Aorta (tissue), 5 donors: Measurements from ENCODE around the gene CDH19. TPM values are rescaled to one million over a fixed set of nuclear protein-coding genes. Genes with fewer than 3 reads are reported as not detected.

Source experiments
- ATAC-seq: fragments of 200-7000 bp; cut with Tn5 transposase; one replicate; pipeline ENCODE4 v1.9.1; 2022; ENCODE audit warnings: moderate library complexity; ENCODE audit not compliant: low FRiP score
- DNase-seq, 2 donors: peaks; one replicate each; pipeline ENCODE4 v3.0.0-alpha.2; 2020
- H3K27ac ChIP-seq, 2 donors: one replicate each; pipeline ENCODE4 v1.5.1; 2013; ENCODE audit warnings: low read length in 2 of 2, mild to moderate bottlenecking in 2 of 2, moderate library complexity in 2 of 2, control low read depth in 1 of 2, inconsistent platforms in 1 of 2, low read depth in 1 of 2
- H3K27me3 ChIP-seq, 2 donors: one replicate each; pipeline ENCODE4 v1.6.1; 2013; ENCODE audit warnings: control low read depth in 1 of 2, low read length in 1 of 2, mild to moderate bottlenecking in 1 of 2, moderate library complexity in 1 of 2; ENCODE audit not compliant: insufficient read depth in 2 of 2, control insufficient read depth in 1 of 2
- H3K36me3 ChIP-seq, 2 donors: one replicate each; pipeline ENCODE4 v1.6.1; 2013; ENCODE audit warnings: control low read depth in 1 of 2, low read length in 1 of 2, mild to moderate bottlenecking in 1 of 2; ENCODE audit not compliant: insufficient read depth in 2 of 2, control insufficient read depth in 1 of 2
- H3K4me1 ChIP-seq, 2 donors: one replicate each; pipeline ENCODE4 v1.6.1; 2013; ENCODE audit warnings: low read length in 2 of 2, control low read depth in 1 of 2, mild to moderate bottlenecking in 1 of 2, moderate library complexity in 1 of 2; ENCODE audit not compliant: insufficient read depth in 2 of 2, control insufficient read depth in 1 of 2
- H3K4me3 ChIP-seq, 2 donors: one replicate each; pipeline ENCODE4 v1.5.1; 2013; ENCODE audit warnings: low read length in 2 of 2, control low read depth in 1 of 2, mild to moderate bottlenecking in 1 of 2
- H3K9me3 ChIP-seq: one replicate; pipeline ENCODE4 v1.6.1; 2013; ENCODE audit warnings: mild to moderate bottlenecking, low read length; ENCODE audit not compliant: control insufficient read depth
- WGBS, 2 donors: extraction: QIAGEN DNeasy Blood & Tissue Kit; methylation state at CpG; one replicate each; pipeline ENCODE4 v1.1.7; 2013; 5-methylcytosine and 5-hydroxymethylcytosine counted together
- intact Hi-C, 2 donors: fragments of 100-400 bp; cut with DNase I; formaldehyde crosslinking; loops; one replicate each; pipeline versions ENCODE4 v1.14.2 to v1.15.0; 2022
- long read RNA-seq, 2 donors: library from polyadenylated mRNA; unstranded; transcript quantifications; one replicate each; pipeline ENCODE4 v2.0.0, GENCODE V29; 2020 to 2021
- polyA plus RNA-seq, 2 donors: library from polyadenylated mRNA; stranded (reverse); fragments of 200-250 nt; gene quantifications; one replicate each; pipeline ENCODE4 v1.2.3, GENCODE V29; 2013
- total RNA-seq, 2 donors: library from RNA; stranded (reverse); fragmentation: NEBNext Ultra II Directional; extraction: Animal tissue kit (Norgen Biotek cat#: 25700); gene quantifications; one replicate each; pipeline ENCODE4 v1.2.1, GENCODE V29; 2021
- donor health status: healthy with polysubstance abuse.
- donor health status: Bipolar disorder and iron deficiency.
- donor health status: DM: no; HTN: no; CAD: no.
- donor health status: DM: no; HTN: no; CAD: no.
- donor health status: DM: yes; HTN: yes; CAD: no.

CDH19 gene, protein sequence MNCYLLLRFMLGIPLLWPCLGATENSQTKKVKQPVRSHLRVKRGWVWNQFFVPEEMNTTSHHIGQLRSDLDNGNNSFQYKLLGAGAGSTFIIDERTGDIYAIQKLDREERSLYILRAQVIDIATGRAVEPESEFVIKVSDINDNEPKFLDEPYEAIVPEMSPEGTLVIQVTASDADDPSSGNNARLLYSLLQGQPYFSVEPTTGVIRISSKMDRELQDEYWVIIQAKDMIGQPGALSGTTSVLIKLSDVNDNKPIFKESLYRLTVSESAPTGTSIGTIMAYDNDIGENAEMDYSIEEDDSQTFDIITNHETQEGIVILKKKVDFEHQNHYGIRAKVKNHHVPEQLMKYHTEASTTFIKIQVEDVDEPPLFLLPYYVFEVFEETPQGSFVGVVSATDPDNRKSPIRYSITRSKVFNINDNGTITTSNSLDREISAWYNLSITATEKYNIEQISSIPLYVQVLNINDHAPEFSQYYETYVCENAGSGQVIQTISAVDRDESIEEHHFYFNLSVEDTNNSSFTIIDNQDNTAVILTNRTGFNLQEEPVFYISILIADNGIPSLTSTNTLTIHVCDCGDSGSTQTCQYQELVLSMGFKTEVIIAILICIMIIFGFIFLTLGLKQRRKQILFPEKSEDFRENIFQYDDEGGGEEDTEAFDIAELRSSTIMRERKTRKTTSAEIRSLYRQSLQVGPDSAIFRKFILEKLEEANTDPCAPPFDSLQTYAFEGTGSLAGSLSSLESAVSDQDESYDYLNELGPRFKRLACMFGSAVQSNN
- total RNA-seq (1 to 10 TPM; 7.8 to 9.6 TPM), polyA plus RNA-seq (under 1 TPM; 0.38 to 0.97 TPM)
- long read RNA-seq, donor 1, full-length matches to known transcripts: 9 of 21 reads
- long read RNA-seq, donor 1, partial matches to known transcripts: 4 of 21 reads
- long read RNA-seq, donor 1, other reads (novel, unspliced or antisense): 8 of 21 reads
- long read RNA-seq, donor 2, full-length matches to known transcripts: 2 of 8 reads
- long read RNA-seq, donor 2, partial matches to known transcripts: 1 of 8 reads
- long read RNA-seq, donor 2, other reads (novel, unspliced or antisense): 5 of 8 reads

DNA sequence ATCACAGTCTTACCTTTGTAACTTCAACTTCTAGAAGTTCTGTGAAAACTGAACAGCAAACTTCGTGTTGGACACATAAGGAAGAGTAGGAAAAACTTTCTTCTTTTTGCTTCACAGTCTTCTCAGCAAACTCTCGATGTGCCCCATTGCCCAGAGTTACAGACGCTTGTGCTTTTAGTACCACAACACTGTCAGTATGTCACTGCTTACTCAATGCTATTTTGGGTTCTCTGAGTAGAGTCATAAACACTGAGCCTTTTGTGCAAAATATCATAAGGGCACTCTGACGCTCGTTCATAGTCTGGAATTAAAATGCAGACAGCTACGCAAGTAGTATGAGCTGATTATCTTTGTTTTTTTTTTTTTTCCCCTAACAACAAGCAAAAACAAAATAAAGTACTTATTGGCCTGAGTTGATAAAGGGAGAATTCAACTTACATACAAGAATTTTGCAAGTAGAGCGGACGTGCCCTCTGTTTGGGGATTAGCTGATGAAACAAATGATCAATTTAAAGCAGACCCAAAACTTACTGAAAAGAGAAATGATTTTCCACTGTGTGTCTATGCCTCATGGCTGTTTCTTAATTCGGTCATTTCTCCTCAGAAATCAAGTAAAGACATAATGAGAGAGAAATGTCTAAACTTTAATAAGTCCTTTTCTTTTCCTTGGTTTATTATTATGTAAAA lies at the start of gene CDH19:
TSS of gene CDH19 (minus strand) at position 150 of the 687 bp plus-strand sequence. CDS start 31,886 bp downstream, outside the sequence.
- Histone ChIP-seq H3K27ac (no peak within 1 kb of the TSS), H3K4me3 (no peak within 1 kb of the TSS), H3K4me1 (no peaks in the 10 kb centered on the region), H3K27me3 (no peaks in the 10 kb centered on the region), H3K36me3 (no peaks in the 10 kb centered on the region), H3K9me3 (no peaks in the 10 kb centered on the region)
- WGBS, 2 donors: 23 to 24% methylated on average over 9 of the region's 9 CpGs
- no peak for DNase-seq
- ATAC-seq: no peak
- intact Hi-C loops: no loop called here

- no peak for ATAC-seq
- WGBS, 2 donors: 71 to 88% methylated on average over 1 of the region's 1 CpG
- Histone ChIP-seq H3K27ac (no peak overlapping the region), H3K9me3 (no peaks in the 10 kb centered on the region), H3K27me3 (no peaks in the 10 kb centered on the region), H3K36me3 (no peaks in the 10 kb centered on the region), H3K4me1 (no peaks in the 10 kb centered on the region), H3K4me3 (no peak overlapping the region)
- intact Hi-C loops: no loop called here
- DNase-seq: no peak
These were observed 43.8 kb upstream of the CDH19 start for GRCh38 chr18:66647671-66648070.

GRCh38 chr18:66646609-66647008 lies 42.7 kb upstream of the CDH19 start:
- no peak for ATAC-seq
- Histone ChIP-seq H3K36me3 (no peaks in the 10 kb centered on the region), H3K4me3 (no peak overlapping the region), H3K27ac (no peak overlapping the region), H3K4me1 (no peaks in the 10 kb centered on the region), H3K9me3 (no peaks in the 10 kb centered on the region), H3K27me3 (no peaks in the 10 kb centered on the region)
- no peak for DNase-seq
- intact Hi-C loops: no loop called here
- 91 to 96% methylated on average over 2 of the region's 2 CpGs for WGBS, 2 donors

DNA sequence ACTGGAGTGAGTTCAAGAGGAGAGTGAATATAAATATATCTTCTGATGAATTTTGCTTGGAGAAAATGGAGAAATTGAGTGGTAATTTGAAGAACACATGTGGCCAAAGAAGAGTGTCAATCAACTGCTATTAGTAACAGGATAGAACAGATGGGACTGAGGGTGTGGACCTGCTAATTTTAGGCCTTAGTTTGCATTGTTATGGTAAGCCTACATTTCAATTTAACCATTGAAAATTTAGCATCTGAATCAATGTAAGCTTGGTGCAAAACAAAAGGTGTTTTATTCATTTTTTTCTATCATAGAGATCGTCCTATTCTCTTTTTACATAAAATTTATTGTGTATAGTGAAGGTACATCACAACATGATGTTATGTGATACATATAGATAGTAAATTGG lies 42.1 kb upstream of the CDH19 start:
- Histone ChIP-seq H3K27me3 (no peaks in the 10 kb centered on the region), H3K4me3 (no peak overlapping the region), H3K9me3 (no peaks in the 10 kb centered on the region), H3K4me1 (no peaks in the 10 kb centered on the region), H3K27ac (no peak overlapping the region), H3K36me3 (no peaks in the 10 kb centered on the region)
- intact Hi-C loops: no loop called here
- 43 to 62% methylated on average over 1 of the region's 1 CpG for WGBS, 2 donors
- no peak for DNase-seq
- ATAC-seq: no peak

DNA sequence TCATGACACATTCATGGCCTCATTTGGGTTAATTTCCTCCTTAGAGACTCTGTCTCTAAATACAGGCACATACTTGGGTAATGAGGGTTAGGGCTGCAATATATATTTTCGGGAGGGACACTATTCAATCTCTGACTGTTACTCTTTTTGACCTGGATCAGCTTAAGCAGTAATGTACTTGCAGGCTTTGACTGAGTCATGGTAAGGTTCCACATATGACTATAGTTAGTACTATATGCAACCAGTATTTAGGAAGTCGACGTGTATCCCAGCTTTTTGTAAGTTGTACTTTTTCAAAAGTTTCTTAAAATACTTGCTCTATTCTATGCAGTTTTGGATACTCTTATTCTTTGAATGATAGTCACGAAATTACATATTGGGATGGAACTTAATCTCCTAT lies 37.2 kb upstream of the CDH19 start:
- H3K36me3 ChIP-seq: no peaks in the 10 kb centered on the region
- no peak overlapping the region for H3K27ac ChIP-seq
- ATAC-seq (no peak), DNase-seq (no peak)
- no peaks in the 10 kb centered on the region for H3K9me3 ChIP-seq
- no peak overlapping the region for H3K4me3 ChIP-seq
- WGBS, 2 donors: 73 to 76% methylated on average over 4 of the region's 4 CpGs
- no peaks in the 10 kb centered on the region for H3K27me3 ChIP-seq
- no peaks in the 10 kb centered on the region for H3K4me1 ChIP-seq
- intact Hi-C loops: no loop called here

DNA sequence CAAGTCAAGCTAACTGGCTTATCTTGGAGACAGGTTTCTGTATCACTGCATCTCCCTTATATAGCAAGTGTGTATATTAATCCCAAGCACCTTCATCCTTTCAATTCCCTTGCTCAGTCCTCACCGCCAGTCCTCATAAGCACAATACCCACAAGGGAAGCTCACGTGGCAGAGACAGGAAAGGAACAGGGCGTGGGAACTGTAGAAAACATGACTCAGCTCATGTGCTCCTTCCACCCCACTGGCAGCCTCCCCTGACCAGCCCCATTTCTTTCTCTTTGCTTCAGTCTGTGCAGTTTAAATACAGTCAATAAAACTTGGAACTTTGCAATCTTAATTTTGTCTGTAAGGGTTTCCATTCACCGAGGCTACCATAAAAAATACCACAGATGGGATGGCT lies 36.5 kb upstream of the CDH19 start:
- Histone ChIP-seq H3K9me3 (no peaks in the 10 kb centered on the region), H3K27me3 (no peaks in the 10 kb centered on the region), H3K36me3 (no peaks in the 10 kb centered on the region), H3K27ac (no peak overlapping the region), H3K4me3 (no peak overlapping the region), H3K4me1 (no peaks in the 10 kb centered on the region)
- intact Hi-C loops: no loop called here
- no peak for DNase-seq
- no peak for ATAC-seq
- WGBS, 2 donors: 60 to 62% methylated on average over 4 of the region's 4 CpGs

DNA sequence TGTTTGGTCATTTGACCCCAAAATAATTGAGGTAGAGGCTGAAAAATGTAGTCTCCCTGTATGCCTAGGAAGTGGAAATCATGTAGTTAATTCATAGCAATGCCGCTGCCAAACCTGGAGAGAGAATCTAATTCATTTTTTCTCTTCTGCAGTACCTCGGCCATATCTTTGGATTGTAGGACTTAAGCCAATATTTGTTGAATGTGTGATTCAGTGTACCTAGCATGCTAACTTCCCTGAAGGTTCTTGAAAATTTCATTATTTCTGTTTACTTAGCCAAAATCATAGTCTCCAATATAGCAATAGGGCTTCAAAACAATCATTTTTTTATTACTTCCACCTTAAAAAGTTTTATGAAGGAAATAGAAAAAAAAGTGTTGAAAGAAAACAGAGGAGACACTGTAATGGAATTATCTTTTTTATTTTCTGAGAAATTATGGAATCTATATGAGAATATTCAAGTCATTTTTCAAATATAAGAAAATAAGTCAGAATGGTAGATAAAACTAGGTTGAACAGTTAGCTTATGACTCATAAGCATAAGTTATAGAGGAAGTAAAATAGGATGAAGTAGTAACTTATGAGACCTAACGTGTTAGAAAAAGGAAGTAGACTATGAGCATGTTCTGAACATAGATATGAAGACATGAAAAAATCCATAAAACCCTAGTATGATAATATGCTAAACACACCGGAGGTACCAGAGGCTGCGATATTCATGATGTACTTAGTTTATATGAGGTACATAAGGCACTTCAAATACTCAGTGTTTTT lies 35.2 kb upstream of the CDH19 start:
- ATAC-seq (no peak), DNase-seq (no peak)
- intact Hi-C loops: no loop called here
- H3K27me3 ChIP-seq: no peaks in the 10 kb centered on the region
- WGBS, 2 donors: 52 to 57% methylated on average over 5 of the region's 5 CpGs
- no peaks in the 10 kb centered on the region for H3K9me3 ChIP-seq
- no peak overlapping the region for H3K4me3 ChIP-seq
- no peaks in the 10 kb centered on the region for H3K4me1 ChIP-seq
- no peak overlapping the region for H3K27ac ChIP-seq
- H3K36me3 ChIP-seq: no peaks in the 10 kb centered on the region

GRCh38 chr18:66635342-66635741 lies 31.5 kb upstream of the CDH19 start:
- intact Hi-C loops: no loop called here
- no peak for DNase-seq
- no peaks in the 10 kb centered on the region for H3K27me3 ChIP-seq
- no peaks in the 10 kb centered on the region for H3K4me1 ChIP-seq
- H3K36me3 ChIP-seq: no peaks in the 10 kb centered on the region
- H3K4me3 ChIP-seq: no peak overlapping the region
- no peak overlapping the region for H3K27ac ChIP-seq
- no peaks in the 10 kb centered on the region for H3K9me3 ChIP-seq
- no peak for ATAC-seq
